HUES6 (cell line): Measurements from ENCODE around the gene DGKH.

Source experiments
- H3K27ac ChIP-seq: 2 replicates; pipeline ENCODE4 v1.7.0; 2013; ENCODE audit warnings: low read depth, mild to moderate bottlenecking, low read length, inconsistent platforms
- H3K27me3 ChIP-seq: 2 replicates; pipeline ENCODE4 v1.6.1; 2013; ENCODE audit warnings: low read length; ENCODE audit not compliant: control insufficient read depth, insufficient read depth
- H3K36me3 ChIP-seq: 2 replicates; pipeline ENCODE4 v1.6.1; 2013; ENCODE audit warnings: low read length; ENCODE audit not compliant: control insufficient read depth, insufficient read depth
- H3K4me1 ChIP-seq: 2 replicates; pipeline ENCODE4 v1.6.1; 2013; ENCODE audit warnings: low read length; ENCODE audit not compliant: control insufficient read depth, insufficient read depth
- H3K4me3 ChIP-seq: 2 replicates; pipeline ENCODE4 v1.5.1; 2013; ENCODE audit warnings: low read depth, low read length
- H3K9ac ChIP-seq: one replicate; pipeline ENCODE4 v1.6.1; 2013; ENCODE audit warnings: mild to moderate bottlenecking, low read length
- H3K9me3 ChIP-seq: 2 replicates; pipeline ENCODE4 v1.6.1; 2013; ENCODE audit warnings: low read depth, low read length; ENCODE audit not compliant: control insufficient read depth, insufficient read depth

DGKH gene

DNA sequence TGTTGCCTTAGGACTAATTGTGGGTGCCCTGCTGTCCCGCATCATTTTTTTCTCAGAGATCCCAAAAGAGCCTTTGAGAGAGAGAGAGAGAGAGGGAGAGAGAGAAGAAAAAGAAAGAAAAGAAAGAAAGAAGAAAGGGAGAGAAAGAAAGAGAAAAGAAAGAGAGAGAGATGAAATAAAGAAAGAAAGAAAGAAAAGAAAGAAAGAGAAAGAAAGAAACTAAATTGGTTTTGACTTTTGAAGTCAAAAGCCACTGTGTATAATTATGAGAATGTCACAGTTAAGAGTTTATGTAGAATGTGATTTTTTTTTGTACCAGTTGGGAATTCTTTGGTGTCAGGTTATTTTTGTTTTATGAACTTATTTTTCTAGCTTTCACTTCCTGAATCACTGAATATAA, 180.1 kb downstream of the DGKH start:
- H3K9me3 ChIP-seq: no peaks in the 10 kb centered on the region
- no peak overlapping the region for H3K9ac ChIP-seq
- H3K4me1 ChIP-seq: no peaks in the 10 kb centered on the region
- H3K4me3 ChIP-seq: no peak overlapping the region
- H3K27me3 ChIP-seq: no peaks in the 10 kb centered on the region
- H3K27ac ChIP-seq: no peak overlapping the region
- H3K36me3 ChIP-seq: peaks cover 13% of the 10 kb centered on the region

DNA sequence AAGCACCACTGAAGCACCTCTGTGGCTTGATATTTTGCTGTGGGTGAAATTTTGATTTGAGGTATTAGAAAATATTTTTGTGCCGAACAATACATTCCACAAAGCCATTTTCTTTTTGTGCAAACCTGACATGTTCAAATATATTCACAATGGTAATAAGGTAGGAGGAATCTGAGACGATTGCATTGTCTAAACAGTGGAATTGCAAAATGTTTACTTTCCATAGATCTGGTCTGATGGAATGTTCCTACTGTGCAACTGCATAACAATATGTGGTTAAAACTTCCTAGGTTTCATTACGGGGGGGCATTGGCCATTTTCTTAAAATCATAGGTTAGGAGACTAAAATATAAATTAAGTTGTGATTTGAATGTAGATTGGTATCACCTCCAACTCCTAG, 180.8 kb downstream of the DGKH start:
- no peaks in the 10 kb centered on the region for H3K9me3 ChIP-seq
- peaks cover 13% of the 10 kb centered on the region for H3K36me3 ChIP-seq
- no peak overlapping the region for H3K27ac ChIP-seq
- no peaks in the 10 kb centered on the region for H3K27me3 ChIP-seq
- no peak overlapping the region for H3K9ac ChIP-seq
- no peaks in the 10 kb centered on the region for H3K4me1 ChIP-seq
- no peak overlapping the region for H3K4me3 ChIP-seq

DNA sequence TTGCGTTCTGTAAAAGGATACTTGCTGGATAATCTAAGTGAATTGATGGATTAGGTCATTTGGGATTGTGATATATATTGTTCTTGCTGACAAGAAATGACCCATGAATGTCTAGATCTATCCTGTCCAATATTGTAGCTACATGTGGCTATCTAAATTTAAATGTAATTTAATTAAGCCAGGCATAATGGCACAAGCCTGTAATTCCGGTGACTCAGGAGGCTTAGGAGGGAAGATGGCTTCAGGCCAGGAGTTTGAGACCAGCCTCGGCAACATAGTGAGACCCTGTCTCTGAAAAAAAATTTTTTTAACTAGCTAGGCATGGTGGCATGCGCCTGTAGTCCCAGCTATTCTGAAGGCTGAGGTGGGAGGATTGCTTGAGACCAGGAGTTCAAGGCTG, 184.2 kb downstream of the DGKH start:
- H3K36me3 ChIP-seq: peaks cover 9% of the 10 kb centered on the region
- no peaks in the 10 kb centered on the region for H3K9me3 ChIP-seq
- H3K4me1 ChIP-seq: no peaks in the 10 kb centered on the region
- H3K4me3 ChIP-seq: no peak overlapping the region
- H3K27me3 ChIP-seq: no peaks in the 10 kb centered on the region
- no peak overlapping the region for H3K9ac ChIP-seq
- H3K27ac ChIP-seq: no peak overlapping the region

DNA sequence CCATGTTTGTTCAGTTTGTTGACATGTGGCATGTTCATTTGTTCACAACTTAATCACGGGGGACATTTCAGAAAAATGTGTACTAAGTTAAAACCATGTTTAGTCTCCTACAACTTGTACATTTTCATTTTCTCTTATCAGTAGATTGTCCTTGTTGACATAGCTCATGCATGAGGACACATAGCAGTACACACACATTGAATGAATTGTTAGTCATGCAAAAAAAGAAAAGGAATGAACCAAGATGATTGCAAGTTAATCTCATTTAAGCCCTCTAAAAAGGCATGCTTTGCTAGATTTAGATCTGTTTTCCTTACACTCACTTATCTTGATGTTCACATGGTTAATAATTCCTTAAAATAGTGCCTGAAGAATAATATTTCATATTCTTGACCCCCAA, 185.3 kb downstream of the DGKH start:
- Histone ChIP-seq H3K4me3 (no peak overlapping the region), H3K27me3 (no peaks in the 10 kb centered on the region), H3K9ac (no peak overlapping the region), H3K9me3 (no peaks in the 10 kb centered on the region), H3K36me3 (peaks cover 9% of the 10 kb centered on the region), H3K27ac (no peak overlapping the region), H3K4me1 (no peaks in the 10 kb centered on the region)

DNA sequence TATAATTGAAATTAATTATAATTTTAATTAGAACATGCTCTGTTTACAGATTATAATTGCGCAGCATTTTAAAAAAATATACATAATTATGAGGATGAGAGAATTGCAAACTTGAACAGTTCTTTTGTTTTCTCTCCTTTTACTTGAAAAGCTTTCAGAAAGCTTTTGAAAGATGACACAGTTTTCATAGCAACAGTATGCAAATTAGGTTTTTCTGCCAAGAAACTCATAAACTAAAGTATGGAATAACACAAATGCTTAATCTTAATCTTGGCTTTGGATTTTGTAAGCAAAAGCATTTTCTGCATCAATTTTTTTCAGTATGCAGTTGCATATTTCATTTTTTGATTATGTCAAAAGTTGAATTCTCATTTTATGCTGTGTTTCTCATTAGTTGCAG, 190.7 kb downstream of the DGKH start:
- Histone ChIP-seq H3K4me1 (no peaks in the 10 kb centered on the region), H3K36me3 (no peaks in the 10 kb centered on the region), H3K27ac (no peak overlapping the region), H3K27me3 (no peaks in the 10 kb centered on the region), H3K9me3 (no peaks in the 10 kb centered on the region), H3K4me3 (no peak overlapping the region), H3K9ac (no peak overlapping the region)

DNA sequence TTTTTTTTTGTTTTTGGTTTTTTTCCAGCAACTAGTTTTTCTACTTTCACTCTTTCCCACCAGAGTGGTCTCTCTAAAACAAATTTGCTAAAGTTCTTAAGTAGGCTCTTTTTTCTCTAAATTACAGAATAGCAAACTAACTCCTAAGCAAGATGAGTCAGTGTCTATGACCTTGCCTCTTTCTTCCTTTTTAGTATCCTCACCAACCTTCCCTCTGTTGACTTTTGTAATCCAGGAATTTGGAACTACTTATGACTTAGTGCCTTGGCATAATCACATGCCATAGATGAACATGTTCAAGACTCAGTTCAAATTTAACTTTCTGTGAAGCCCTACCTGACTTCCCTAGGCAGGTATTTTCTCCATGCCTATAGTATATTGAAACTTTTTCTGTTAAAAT, 191.2 kb downstream of the DGKH start:
- Histone ChIP-seq H3K27me3 (no peaks in the 10 kb centered on the region), H3K4me3 (no peak overlapping the region), H3K9me3 (no peaks in the 10 kb centered on the region), H3K27ac (no peak overlapping the region), H3K9ac (no peak overlapping the region), H3K36me3 (no peaks in the 10 kb centered on the region), H3K4me1 (no peaks in the 10 kb centered on the region)

DNA sequence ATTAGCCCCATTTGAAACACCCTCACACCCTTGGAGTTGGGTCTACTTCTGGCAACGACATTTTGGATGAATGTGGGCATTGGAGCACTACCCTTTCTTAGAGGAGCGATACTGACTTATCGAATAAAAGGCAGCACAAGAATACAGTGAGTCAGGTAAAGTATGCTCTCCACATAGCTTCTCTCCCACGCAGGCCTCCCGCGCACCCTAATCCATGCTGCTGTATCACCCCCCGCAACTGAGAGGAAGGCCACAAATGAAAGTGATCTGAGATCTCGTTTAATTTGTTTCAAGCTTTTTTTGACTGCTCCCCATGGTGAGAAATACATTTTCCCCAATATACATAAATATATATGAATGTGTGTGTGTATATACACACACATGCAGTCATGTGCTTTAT, 198.1 kb downstream of the DGKH start:
- no peaks in the 10 kb centered on the region for H3K36me3 ChIP-seq
- H3K4me3 ChIP-seq: no peak overlapping the region
- no peaks in the 10 kb centered on the region for H3K9me3 ChIP-seq

DNA sequence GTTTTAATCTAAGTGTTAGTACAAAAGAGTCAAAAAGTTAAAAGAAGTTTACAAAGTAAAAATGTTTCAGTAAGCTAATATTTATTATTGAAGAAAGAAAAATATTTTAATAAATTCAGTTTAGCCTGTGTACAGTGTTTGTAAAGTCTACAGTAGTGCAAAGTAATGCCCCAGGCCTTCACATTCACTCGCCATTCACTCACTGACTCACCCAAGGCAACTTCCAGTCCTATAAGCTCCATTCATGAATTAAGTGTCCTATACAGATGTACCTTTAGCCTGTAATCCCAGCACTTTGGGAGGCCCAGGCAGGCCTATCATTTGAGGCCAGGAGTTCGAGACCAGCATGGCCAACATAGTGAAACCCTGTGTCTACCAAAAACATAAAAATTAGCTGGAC, 199.4 kb downstream of the DGKH start:
- Histone ChIP-seq H3K27me3 (no peaks in the 10 kb centered on the region), H3K4me1 (no peaks in the 10 kb centered on the region), H3K27ac (no peak overlapping the region), H3K9ac (no peak overlapping the region), H3K36me3 (no peaks in the 10 kb centered on the region), H3K4me3 (no peak overlapping the region), H3K9me3 (no peaks in the 10 kb centered on the region)

More for the DNA sequence above, 198.1 kb downstream of the DGKH start:
- Histone ChIP-seq H3K27me3 (no peaks in the 10 kb centered on the region), H3K4me1 (no peaks in the 10 kb centered on the region), H3K27ac (no peak overlapping the region), H3K9ac (no peak overlapping the region)

DNA sequence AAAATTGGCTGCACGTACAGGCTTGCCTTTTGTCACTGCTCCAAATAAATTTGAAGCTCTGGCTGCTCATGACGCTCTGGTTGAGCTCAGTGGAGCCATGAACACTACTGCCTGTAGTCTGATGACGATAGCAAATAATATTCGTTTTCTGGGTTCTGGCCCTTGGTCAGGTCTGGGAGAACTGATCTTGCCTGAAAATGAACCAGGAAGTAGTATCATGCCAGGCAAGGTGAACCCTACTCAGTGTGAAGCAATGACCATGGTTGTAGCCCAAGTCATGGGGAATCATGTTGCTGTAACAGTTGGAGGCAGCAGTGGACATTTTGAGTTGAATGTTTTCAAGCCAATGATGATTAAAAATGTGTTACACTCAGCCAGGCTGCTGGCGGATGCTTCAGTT, 207.4 kb downstream of the DGKH start:
- H3K36me3 ChIP-seq: no peaks in the 10 kb centered on the region
- peaks cover 3% of the 10 kb centered on the region; the same call in 1 of the 2 replicates for H3K4me1 ChIP-seq
- no peak overlapping the region for H3K4me3 ChIP-seq
- peaks cover 6% of the 10 kb centered on the region; the same call in 1 of the 2 replicates for H3K9me3 ChIP-seq
- no peak overlapping the region for H3K27ac ChIP-seq
- no peak overlapping the region for H3K9ac ChIP-seq
- H3K27me3 ChIP-seq: no peaks in the 10 kb centered on the region

DNA sequence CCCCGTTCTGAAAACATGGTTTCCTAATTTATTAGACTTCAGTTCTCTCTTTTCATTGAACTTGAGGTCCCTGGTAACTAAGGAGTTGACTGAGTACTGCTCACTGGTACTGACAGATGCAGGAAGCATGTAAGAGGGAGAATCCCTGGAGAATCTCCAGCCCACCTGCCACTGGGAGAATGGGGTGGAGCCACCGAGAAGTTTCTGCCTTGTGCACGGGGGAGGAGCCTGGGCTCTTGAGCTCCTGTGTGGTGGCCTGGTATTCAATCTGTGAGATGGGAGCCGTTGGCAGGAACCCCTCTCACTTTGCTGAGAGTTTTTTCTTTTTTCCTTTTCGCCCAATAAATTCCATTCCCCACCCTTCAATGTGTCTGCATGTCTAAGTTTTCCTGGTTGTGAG, 210.3 kb downstream of the DGKH start:
- no peak overlapping the region for H3K9ac ChIP-seq
- H3K9me3 ChIP-seq: peaks cover 14% of the 10 kb centered on the region; the same call in 1 of the 2 replicates
- no peaks in the 10 kb centered on the region for H3K36me3 ChIP-seq
- peaks cover 3% of the 10 kb centered on the region; the same call in 1 of the 2 replicates for H3K4me1 ChIP-seq
- H3K4me3 ChIP-seq: no peak overlapping the region
- H3K27me3 ChIP-seq: no peaks in the 10 kb centered on the region
- H3K27ac ChIP-seq: no peak overlapping the region

DNA sequence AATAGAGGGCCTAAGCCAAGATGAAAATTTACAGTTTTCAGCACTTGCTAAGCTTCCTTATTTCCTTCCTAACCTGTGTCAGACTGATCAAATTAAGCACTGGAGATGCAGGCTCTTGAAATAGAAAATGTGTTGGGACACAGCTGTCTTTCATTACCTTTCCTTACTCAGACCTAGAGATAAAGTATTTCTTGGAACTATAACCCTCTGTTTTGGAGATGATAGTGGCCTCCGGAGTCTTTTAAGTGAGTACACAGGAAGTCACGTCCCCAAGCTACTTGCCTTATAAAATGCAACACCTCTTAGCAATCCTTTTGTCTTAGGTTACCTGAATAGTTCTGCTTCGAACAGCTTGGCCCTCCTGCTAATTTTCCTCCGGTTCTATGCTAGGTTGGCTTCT, 211.1 kb downstream of the DGKH start:
- Histone ChIP-seq H3K27me3 (no peaks in the 10 kb centered on the region), H3K9ac (no peak overlapping the region), H3K9me3 (peaks cover 14% of the 10 kb centered on the region; the same call in 1 of the 2 replicates), H3K4me3 (no peak overlapping the region), H3K27ac (no peak overlapping the region), H3K36me3 (no peaks in the 10 kb centered on the region), H3K4me1 (peaks cover 3% of the 10 kb centered on the region; the same call in 1 of the 2 replicates)
